HL-60 (cell line): Measurements from ENCODE around the gene ZFAND3.

Experiments used
- DNase-seq, 2 experiments: peaks; one replicate each; pipeline ENCODE4 v3.0.0-alpha.2; 2010 to 2020; ENCODE audit warnings: low read depth in 1 of 2, low spot score in 1 of 2
- H3K27ac ChIP-seq: fragments of 250-450 bp; sonication (Bioruptor Pico); replicated peaks from 2 replicates; pipeline ENCODE4 v1.5.1; 2020; ENCODE audit warnings: mild to moderate bottlenecking, moderate library complexity
- H3K27me3 ChIP-seq: fragments of 250-450 bp; sonication (Bioruptor Pico); 2 replicates; pipeline ENCODE4 v1.5.1; 2021; ENCODE audit warnings: mild to moderate bottlenecking, moderate library complexity; ENCODE audit not compliant: insufficient read depth, poor library complexity, severe bottlenecking
- H3K4me3 ChIP-seq: replicated peaks from 2 replicates; pipeline ENCODE4 v1.5.1; 2011; ENCODE audit warnings: mild to moderate bottlenecking, control low read depth, low read length; ENCODE audit not compliant: insufficient read depth
- CTCF ChIP-seq: IDR thresholded peaks from one replicate; pipeline ENCODE4 v1.5.1; 2011; ENCODE audit warnings: low read length, control low read depth, inconsistent platforms; ENCODE audit not compliant: insufficient read depth
- GABPA ChIP-seq: IDR thresholded peaks from 2 replicates; pipeline ENCODE4 v1.6.1; 2012; ENCODE audit warnings: low read depth
- POLR2AphosphoS5 ChIP-seq: IDR thresholded peaks from 2 replicates; pipeline ENCODE4 v1.6.1; 2012; ENCODE audit warnings: low read depth
- REST ChIP-seq: IDR thresholded peaks from 2 replicates; pipeline ENCODE4 v1.6.1; 2012; ENCODE audit warnings: low read depth; ENCODE audit not compliant: insufficient replicate concordance
- SPI1 ChIP-seq: IDR thresholded peaks from 2 replicates; pipeline ENCODE4 v1.6.1; 2012; ENCODE audit warnings: low read depth, mild to moderate bottlenecking, borderline replicate concordance

Gene ZFAND3

GRCh38 chr6:38080360-38080759 lies 260.8 kb downstream of the ZFAND3 start:
- TF ChIP-seq POLR2AphosphoS5 (no peak), GABPA (no peak), CTCF (no peak), SPI1 (no peak), REST (no peak)

GRCh38 chr6:38080889-38081288 lies 261.4 kb downstream of the ZFAND3 start:
- DNase-seq, result no peak
- Histone ChIP-seq H3K4me3 (no peak overlapping the region), H3K27me3 (no peaks in the 10 kb centered on the region), H3K27ac (no peak overlapping the region)
- TF ChIP-seq POLR2AphosphoS5 (no peak), REST (no peak), CTCF (no peak), SPI1 (no peak), GABPA (no peak)

More at GRCh38 chr6:38080360-38080759, 260.8 kb downstream of the ZFAND3 start:
- H3K27me3 ChIP-seq, result no peaks in the 10 kb centered on the region
- no peak overlapping the region for H3K27ac ChIP-seq
- no peak for DNase-seq
- H3K4me3 ChIP-seq, result no peak overlapping the region

GRCh38 chr6:38085031-38085430 lies 265.5 kb downstream of the ZFAND3 start:
- DNase-seq, result no peak
- Histone ChIP-seq H3K4me3 (no peak overlapping the region), H3K27me3 (no peaks in the 10 kb centered on the region), H3K27ac (no peak overlapping the region)
- no peak for TF ChIP-seq CTCF
- no peak for TF ChIP-seq POLR2AphosphoS5
- no peak for TF ChIP-seq REST
- no peak for TF ChIP-seq SPI1
- no peak for TF ChIP-seq GABPA
